HL-60 (cell line): ENCODE data around the gene CYTH1.

Source experiments
- DNase-seq, 2 experiments: peaks; one replicate each; pipeline ENCODE4 v3.0.0-alpha.2; 2010 to 2020; ENCODE audit warnings: low read depth in 1 of 2, low spot score in 1 of 2
- H3K27ac ChIP-seq: fragments of 250-450 bp; sonication (Bioruptor Pico); replicated peaks from 2 replicates; pipeline ENCODE4 v1.5.1; 2020; ENCODE audit warnings: mild to moderate bottlenecking, moderate library complexity
- H3K27me3 ChIP-seq: fragments of 250-450 bp; sonication (Bioruptor Pico); 2 replicates; pipeline ENCODE4 v1.5.1; 2021; ENCODE audit warnings: mild to moderate bottlenecking, moderate library complexity; ENCODE audit not compliant: insufficient read depth, poor library complexity, severe bottlenecking
- H3K4me3 ChIP-seq: replicated peaks from 2 replicates; pipeline ENCODE4 v1.5.1; 2011; ENCODE audit warnings: mild to moderate bottlenecking, control low read depth, low read length; ENCODE audit not compliant: insufficient read depth
- CTCF ChIP-seq: IDR thresholded peaks from one replicate; pipeline ENCODE4 v1.5.1; 2011; ENCODE audit warnings: low read length, control low read depth, inconsistent platforms; ENCODE audit not compliant: insufficient read depth
- GABPA ChIP-seq: IDR thresholded peaks from 2 replicates; pipeline ENCODE4 v1.6.1; 2012; ENCODE audit warnings: low read depth
- POLR2AphosphoS5 ChIP-seq: IDR thresholded peaks from 2 replicates; pipeline ENCODE4 v1.6.1; 2012; ENCODE audit warnings: low read depth
- REST ChIP-seq: IDR thresholded peaks from 2 replicates; pipeline ENCODE4 v1.6.1; 2012; ENCODE audit warnings: low read depth; ENCODE audit not compliant: insufficient replicate concordance
- SPI1 ChIP-seq: IDR thresholded peaks from 2 replicates; pipeline ENCODE4 v1.6.1; 2012; ENCODE audit warnings: low read depth, mild to moderate bottlenecking, borderline replicate concordance

CYTH1 gene

GRCh38 chr17:78725448-78726021 is 56.5 kb downstream of the CYTH1 start:
- no peak overlapping the region for H3K4me3 ChIP-seq
- no peak for TF ChIP-seq POLR2AphosphoS5
- TF ChIP-seq SPI1 = no peak

DNA sequence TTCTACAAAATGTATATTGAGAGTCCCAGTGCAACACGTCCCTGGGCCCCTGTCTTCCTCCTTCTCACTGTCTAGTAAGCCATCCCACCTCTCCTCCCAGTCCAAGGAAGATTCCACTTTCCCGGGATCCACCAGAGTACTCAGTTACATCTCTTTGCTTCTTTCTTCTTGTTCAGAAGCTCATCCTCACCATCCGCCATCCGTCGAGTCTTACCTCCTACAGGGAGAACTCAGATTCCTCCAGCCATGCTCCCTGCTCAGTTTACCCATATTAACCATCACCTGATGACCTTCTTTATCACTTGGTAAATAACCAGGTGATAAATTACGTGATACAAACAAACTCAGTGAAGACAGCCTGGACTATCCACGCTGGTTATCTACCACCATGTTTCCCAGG is 57.1 kb downstream of the CYTH1 start:
- DNase-seq = no peak
- Histone ChIP-seq H3K4me3 (no peak overlapping the region), H3K27me3 (no peaks in the 10 kb centered on the region), H3K27ac (no peak overlapping the region)
- TF ChIP-seq SPI1 (no peak), CTCF (no peak), POLR2AphosphoS5 (no peak), GABPA (no peak), REST (no peak)

More at GRCh38 chr17:78725448-78726021, 56.5 kb downstream of the CYTH1 start:
- no peaks in the 10 kb centered on the region for H3K27me3 ChIP-seq
- no peak overlapping the region for H3K27ac ChIP-seq
- no peak for DNase-seq

DNA sequence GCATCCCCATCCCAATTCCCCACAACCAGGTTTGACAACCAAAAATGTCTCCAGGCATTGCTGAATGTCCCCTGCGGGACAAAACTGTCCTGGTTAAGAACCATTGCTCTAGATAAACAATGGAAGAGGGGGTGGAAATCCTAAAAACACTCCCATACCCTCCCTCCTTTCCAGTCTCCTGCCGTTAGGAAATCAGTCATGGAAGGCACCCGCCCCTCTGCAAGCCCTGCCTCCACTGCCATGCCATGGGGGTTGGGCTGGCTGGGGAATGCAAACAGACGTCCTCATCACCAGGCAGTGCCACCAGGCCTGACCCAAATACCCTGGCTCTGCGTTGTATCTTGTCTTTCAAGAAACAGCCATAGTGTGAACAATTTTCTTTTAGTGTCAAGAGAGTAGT is 57.5 kb downstream of the CYTH1 start:
- Histone ChIP-seq H3K27ac (no peak overlapping the region), H3K4me3 (no peak overlapping the region), H3K27me3 (no peaks in the 10 kb centered on the region)
- TF ChIP-seq GABPA (no peak), POLR2AphosphoS5 (no peak), REST (no peak), CTCF (no peak), SPI1 (no peak)
- DNase-seq = no peak

GRCh38 chr17:78723957-78724356 is 58.1 kb downstream of the CYTH1 start:
- TF ChIP-seq GABPA = no peak
- TF ChIP-seq POLR2AphosphoS5 = no peak
- no peak for TF ChIP-seq REST
- no peak for TF ChIP-seq CTCF
- TF ChIP-seq SPI1 = no peak
- DNase-seq = no peak
- Histone ChIP-seq H3K27me3 (no peaks in the 10 kb centered on the region), H3K4me3 (no peak overlapping the region), H3K27ac (no peak overlapping the region)
